Neural cell (in vitro differentiated cells): ENCODE data around the gene GPR63. TPM values are rescaled to one million over a fixed set of nuclear protein-coding genes. Genes with fewer than 3 reads are reported as not detected.

ENCODE experiments used
- H2AFZ ChIP-seq: fragments of 200-600, 300-800 bp; sonication (generic), shearing (Covaris generic); 2 replicates; pipeline ENCODE4 v1.6.0; 2014; ENCODE audit warnings: low read depth, mild to moderate bottlenecking, antibody characterized with exemption, low read length, moderate library complexity
- H3F3A ChIP-seq: fragments of 200-600 bp; shearing (Covaris generic); 2 replicates; pipeline ENCODE4 v1.6.1; 2016; ENCODE audit warnings: mild to moderate bottlenecking, moderate library complexity, mixed read lengths, antibody characterized with exemption, low read length; ENCODE audit not compliant: insufficient read depth, poor library complexity, severe bottlenecking
- H3K27ac ChIP-seq: fragments of 200-600, 300-800 bp; sonication (generic), shearing (Covaris generic); 2 replicates; pipeline ENCODE4 v1.5.1; 2014; ENCODE audit warnings: mild to moderate bottlenecking, low read length, moderate library complexity
- H3K27me3 ChIP-seq: fragments of 300-800, 200-600 bp; sonication (generic), shearing (Covaris generic); 2 replicates; pipeline ENCODE4 v1.6.0; 2014; ENCODE audit warnings: mild to moderate bottlenecking, low read depth, low read length, moderate library complexity; ENCODE audit not compliant: insufficient read depth
- H3K36me3 ChIP-seq: fragments of 300-800, 200-600 bp; sonication (generic), shearing (Covaris generic); 2 replicates; pipeline ENCODE4 v1.5.1; 2014; ENCODE audit warnings: mild to moderate bottlenecking, antibody characterized with exemption, low read length, moderate library complexity; ENCODE audit not compliant: insufficient read depth
- H3K4me2 ChIP-seq: fragments of 300-800, 200-600 bp; sonication (generic), shearing (Covaris generic); 2 replicates; pipeline ENCODE4 v1.6.0; 2014; ENCODE audit warnings: mild to moderate bottlenecking, low read length
- H3K4me3 ChIP-seq: fragments of 300-800, 200-600 bp; sonication (generic), shearing (Covaris generic); 2 replicates; pipeline ENCODE4 v1.5.1; 2014; ENCODE audit warnings: mild to moderate bottlenecking, low read length, moderate library complexity
- H3K79me2 ChIP-seq: fragments of 200-600 bp; shearing (Covaris generic); replicated peaks from 2 replicates; pipeline ENCODE4 v1.6.0; 2014; ENCODE audit warnings: mild to moderate bottlenecking, low read length, moderate library complexity; ENCODE audit not compliant: insufficient read depth
- H3K9ac ChIP-seq: fragments of 300-800, 200-600 bp; sonication (generic), shearing (Covaris generic); 2 replicates; pipeline ENCODE4 v1.6.1; 2016; ENCODE audit warnings: mild to moderate bottlenecking, low read length, mixed read lengths
- H3K9me2 ChIP-seq: fragments of 200-600 bp; shearing (Covaris generic); 2 replicates; pipeline ENCODE4 v1.6.1; 2016; ENCODE audit warnings: mild to moderate bottlenecking, low read length, mixed read lengths; ENCODE audit not compliant: insufficient read depth
- H3K9me3 ChIP-seq: fragments of 200-600, 300-800 bp; sonication (generic), shearing (Covaris generic); 2 replicates; pipeline ENCODE4 v1.6.1; 2016; ENCODE audit warnings: mild to moderate bottlenecking, mixed run types, low read length, moderate library complexity, mixed read lengths
- H4K20me1 ChIP-seq: fragments of 200-600 bp; shearing (Covaris generic); 2 replicates; pipeline ENCODE4 v1.6.1; 2016; ENCODE audit warnings: mild to moderate bottlenecking, mixed run types; ENCODE audit not compliant: insufficient read depth
- CTCF ChIP-seq: fragments of 450-650 bp; IDR thresholded peaks from 2 replicates; pipeline ENCODE4 v1.5.1; 2014; ENCODE audit warnings: antibody characterized with exemption, mild to moderate bottlenecking, moderate library complexity; ENCODE audit not compliant: poor library complexity, severe bottlenecking
- EP300 ChIP-seq: fragments of 450-650 bp; conservative IDR thresholded peaks from 2 replicates; pipeline ENCODE4 v1.6.1; 2014; ENCODE audit warnings: antibody characterized with exemption, mild to moderate bottlenecking, moderate library complexity; ENCODE audit not compliant: poor library complexity, severe bottlenecking
- EZH2 ChIP-seq: fragments of 200-600, 300-800 bp; shearing (Covaris generic), sonication (generic); IDR thresholded peaks from 2 replicates; pipeline ENCODE4 v1.6.1; 2014; ENCODE audit warnings: antibody characterized with exemption, low read length, borderline replicate concordance, mild to moderate bottlenecking; ENCODE audit not compliant: insufficient read depth, poor library complexity, severe bottlenecking
- MXI1 ChIP-seq: fragments of 450-650 bp; conservative IDR thresholded peaks from 2 replicates; pipeline ENCODE4 v1.6.1; 2014; ENCODE audit warnings: antibody characterized with exemption, mild to moderate bottlenecking; ENCODE audit not compliant: poor library complexity, severe bottlenecking
- POLR2AphosphoS5 ChIP-seq: IDR thresholded peaks from 2 replicates; pipeline ENCODE4 v1.6.1; 2012
- RAD21 ChIP-seq: fragments of 450-650 bp; conservative IDR thresholded peaks from 2 replicates; pipeline ENCODE4 v1.6.1; 2014; ENCODE audit warnings: antibody characterized with exemption, mild to moderate bottlenecking, moderate library complexity
- REST ChIP-seq: IDR thresholded peaks from 2 replicates; pipeline ENCODE4 v1.6.1; 2012; ENCODE audit warnings: borderline replicate concordance
- SMC3 ChIP-seq: fragments of 450-650 bp; conservative IDR thresholded peaks from 2 replicates; pipeline ENCODE4 v1.6.1; 2014; ENCODE audit warnings: antibody characterized with exemption, mild to moderate bottlenecking, moderate library complexity; ENCODE audit not compliant: poor library complexity
- TAF1 ChIP-seq: IDR thresholded peaks from 2 replicates; pipeline ENCODE4 v1.6.1; 2012; ENCODE audit warnings: low read depth
- polyA plus RNA-seq: library from polyadenylated mRNA; depleted of rRNA; stranded (reverse); fragments of >200 nt; gene quantifications from 2 replicates; pipeline ENCODE4 v1.2.3, GENCODE V29; 2014

The GPR63 gene
- polyA plus RNA-seq, 1 donor from 2014 or later: 1.6 TPM

GRCh38 chr6:96766769-96767168 lies 70.5 kb downstream of the GPR63 start:
- Histone ChIP-seq H3K9ac (no peak overlapping the region), H3K4me2 (no peak overlapping the region), H3F3A (no peaks in the 10 kb centered on the region), H4K20me1 (no peaks in the 10 kb centered on the region), H3K27ac (no peak overlapping the region), H3K36me3 (no peaks in the 10 kb centered on the region), H3K9me3 (no peaks in the 10 kb centered on the region), H3K27me3 (no peaks in the 10 kb centered on the region), H3K4me3 (no peak overlapping the region), H3K9me2 (no peaks in the 10 kb centered on the region), H2AFZ (no peak overlapping the region), H3K79me2 (no peaks in the 10 kb centered on the region)
- TF ChIP-seq POLR2AphosphoS5: no peak

GRCh38 chr6:96762599-96762998 lies 74.7 kb downstream of the GPR63 start:
- Histone ChIP-seq H3K27ac (no peak overlapping the region), H3K27me3 (no peaks in the 10 kb centered on the region), H3F3A (no peaks in the 10 kb centered on the region), H3K9ac (no peak overlapping the region), H3K9me3 (no peaks in the 10 kb centered on the region), H2AFZ (no peak overlapping the region), H3K79me2 (no peaks in the 10 kb centered on the region), H3K36me3 (no peaks in the 10 kb centered on the region), H3K4me3 (no peak overlapping the region), H3K9me2 (no peaks in the 10 kb centered on the region), H3K4me2 (no peak overlapping the region), H4K20me1 (no peaks in the 10 kb centered on the region)
- TF ChIP-seq POLR2AphosphoS5 (no peak), SMC3 (no peak), EP300 (no peak), CTCF (no peak), TAF1 (no peak), RAD21 (no peak), REST (no peak), MXI1 (no peak), EZH2 (no peak)

GRCh38 chr6:96761794-96762193 lies 75.5 kb downstream of the GPR63 start:
- H3K9me3 ChIP-seq: no peaks in the 10 kb centered on the region
- no peak overlapping the region for H3K9ac ChIP-seq
- H4K20me1 ChIP-seq: no peaks in the 10 kb centered on the region
- H3K79me2 ChIP-seq: no peaks in the 10 kb centered on the region
- TF ChIP-seq EP300 (no peak), EZH2 (no peak), SMC3 (no peak), REST (no peak), RAD21 (no peak), TAF1 (no peak), POLR2AphosphoS5 (no peak), MXI1 (no peak)
- no peak overlapping the region for H3K4me3 ChIP-seq
- no peaks in the 10 kb centered on the region for H3K36me3 ChIP-seq
- H3K4me2 ChIP-seq: no peak overlapping the region
- H3F3A ChIP-seq: no peaks in the 10 kb centered on the region
- H3K27ac ChIP-seq: no peak overlapping the region
- H3K9me2 ChIP-seq: no peaks in the 10 kb centered on the region
- H3K27me3 ChIP-seq: no peaks in the 10 kb centered on the region
- no peak overlapping the region for H2AFZ ChIP-seq
